Hepatocyte (in vitro differentiated cells): Measurements from ENCODE around the gene HBE1. TPM values are rescaled to one million over a fixed set of nuclear protein-coding genes. Genes with fewer than 3 reads are reported as not detected.
A peak's percentile ranks its signal among the peaks of the same experiment; 100 is the strongest.

ENCODE experiments used
- DNase-seq: peaks from one replicate; pipeline ENCODE4 v3.0.0-alpha.2; 2016; ENCODE audit warnings: low spot score
- H2AFZ ChIP-seq: fragments of 200-600 bp; sonication (generic); 2 replicates; pipeline ENCODE4 v1.6.0; 2016; ENCODE audit warnings: antibody characterized with exemption, mild to moderate bottlenecking
- H3K27ac ChIP-seq: fragments of 200-600 bp; sonication (generic); 2 replicates; pipeline ENCODE4 v1.5.1; 2016; ENCODE audit warnings: mild to moderate bottlenecking
- H3K27me3 ChIP-seq: fragments of 200-600 bp; sonication (generic); 2 replicates; pipeline ENCODE4 v1.6.1; 2016
- H3K36me3 ChIP-seq: fragments of 200-600 bp; sonication (generic); replicated peaks from 2 replicates; pipeline ENCODE4 v1.5.1; 2016; ENCODE audit warnings: low read depth; ENCODE audit not compliant: insufficient read depth
- H3K4me1 ChIP-seq: fragments of 200-600 bp; sonication (generic); 2 replicates; pipeline ENCODE4 v1.5.1; 2016; ENCODE audit warnings: mild to moderate bottlenecking, moderate library complexity; ENCODE audit not compliant: insufficient read depth
- H3K4me2 ChIP-seq: fragments of 200-600 bp; sonication (generic); 2 replicates; pipeline ENCODE4 v1.6.0; 2016
- H3K4me3 ChIP-seq: fragments of 200-600 bp; sonication (generic); 2 replicates; pipeline ENCODE4 v1.5.1; 2016; ENCODE audit warnings: mild to moderate bottlenecking
- H3K79me2 ChIP-seq: fragments of 200-600 bp; sonication (generic); 2 replicates; pipeline ENCODE4 v1.6.0; 2017; ENCODE audit warnings: mild to moderate bottlenecking
- H3K9me2 ChIP-seq: fragments of 200-600 bp; sonication (generic); replicated peaks from 2 replicates; pipeline ENCODE4 v1.6.0; 2017; ENCODE audit warnings: mild to moderate bottlenecking; ENCODE audit not compliant: insufficient read depth
- H3K9me3 ChIP-seq: fragments of 200-600 bp; sonication (generic); 2 replicates; pipeline ENCODE4 v1.5.1; 2016; ENCODE audit warnings: low read depth, mild to moderate bottlenecking
- H4K20me1 ChIP-seq: fragments of 200-600 bp; sonication (generic); 2 replicates; pipeline ENCODE4 v1.6.0; 2016; ENCODE audit warnings: mild to moderate bottlenecking; ENCODE audit not compliant: insufficient read depth, poor library complexity, severe bottlenecking
- EZH2 ChIP-seq: fragments of 200-600 bp; sonication (generic); IDR thresholded peaks from 2 replicates; pipeline ENCODE4 v1.6.1; 2016; ENCODE audit warnings: antibody characterized with exemption, mild to moderate bottlenecking, borderline replicate concordance
- EZH2phosphoT487 ChIP-seq: fragments of 200-600 bp; sonication (generic); IDR thresholded peaks from one replicate; pipeline ENCODE4 v1.6.1; 2018; ENCODE audit warnings: antibody characterized with exemption, mild to moderate bottlenecking, low read depth, moderate library complexity; ENCODE audit not compliant: unreplicated experiment, severe bottlenecking
- WGBS: methylation state at CpG from one replicate; pipeline ENCODE4 v1.1.6; 2016; ENCODE audit warnings: low lambda C conversion rate; ENCODE audit errors: missing lambda C conversion rate; 5-methylcytosine and 5-hydroxymethylcytosine counted together
- polyA plus RNA-seq: library from polyadenylated mRNA; unstranded; fragments of >200 nt; fragmentation: Nextera tagmentation; extraction: Ambion mirVana; gene quantifications from 2 replicates; pipeline ENCODE4 v1.2.1, GENCODE V29; 2016
- total RNA-seq: library from RNA; depleted of rRNA; stranded (reverse); fragments of >200 nt; gene quantifications from 2 replicates; pipeline ENCODE4 v1.2.3, GENCODE V29; 2014
- TF ChIP-seq, protein P1 (sequence below): fragments of 200-600 bp; sonication (generic); IDR thresholded peaks from 2 replicates; pipeline ENCODE4 v1.5.1; 2016; ENCODE audit warnings: antibody characterized with exemption, mild to moderate bottlenecking; ENCODE audit not compliant: poor library complexity

Gene HBE1
- total and polyA plus RNA-seq, 2 experiments from 2014 or later = 0.25 to 1.1 TPM

- no peak overlapping the region for H3K27ac ChIP-seq
These were observed 18.6 kb upstream of the HBE1 start for GRCh38 chr11:5288108-5288905.

GRCh38 chr11:5286901-5287300, 17.2 kb upstream of the HBE1 start:
- H3K79me2 ChIP-seq = no peaks in the 10 kb centered on the region
- H3K36me3 ChIP-seq = no peaks in the 10 kb centered on the region
- H3K4me2 ChIP-seq = no peak overlapping the region
- H3K4me3 ChIP-seq = no peak overlapping the region
- no peak overlapping the region for H3K27ac ChIP-seq
- no peaks in the 10 kb centered on the region for H3K9me3 ChIP-seq
- TF ChIP-seq EZH2 = no peak
- no peak for TF ChIP-seq EZH2phosphoT487
- TF ChIP-seq, protein P1, sequence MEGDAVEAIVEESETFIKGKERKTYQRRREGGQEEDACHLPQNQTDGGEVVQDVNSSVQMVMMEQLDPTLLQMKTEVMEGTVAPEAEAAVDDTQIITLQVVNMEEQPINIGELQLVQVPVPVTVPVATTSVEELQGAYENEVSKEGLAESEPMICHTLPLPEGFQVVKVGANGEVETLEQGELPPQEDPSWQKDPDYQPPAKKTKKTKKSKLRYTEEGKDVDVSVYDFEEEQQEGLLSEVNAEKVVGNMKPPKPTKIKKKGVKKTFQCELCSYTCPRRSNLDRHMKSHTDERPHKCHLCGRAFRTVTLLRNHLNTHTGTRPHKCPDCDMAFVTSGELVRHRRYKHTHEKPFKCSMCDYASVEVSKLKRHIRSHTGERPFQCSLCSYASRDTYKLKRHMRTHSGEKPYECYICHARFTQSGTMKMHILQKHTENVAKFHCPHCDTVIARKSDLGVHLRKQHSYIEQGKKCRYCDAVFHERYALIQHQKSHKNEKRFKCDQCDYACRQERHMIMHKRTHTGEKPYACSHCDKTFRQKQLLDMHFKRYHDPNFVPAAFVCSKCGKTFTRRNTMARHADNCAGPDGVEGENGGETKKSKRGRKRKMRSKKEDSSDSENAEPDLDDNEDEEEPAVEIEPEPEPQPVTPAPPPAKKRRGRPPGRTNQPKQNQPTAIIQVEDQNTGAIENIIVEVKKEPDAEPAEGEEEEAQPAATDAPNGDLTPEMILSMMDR = no peak
- no peaks in the 10 kb centered on the region for H3K4me1 ChIP-seq
- H2AFZ ChIP-seq = no peak overlapping the region
- no peaks in the 10 kb centered on the region for H3K9me2 ChIP-seq
- H4K20me1 ChIP-seq = no peaks in the 10 kb centered on the region
- no peaks in the 10 kb centered on the region for H3K27me3 ChIP-seq
- 72% methylated on average over 3 of the region's 3 CpGs for WGBS
- no peak for DNase-seq

More at GRCh38 chr11:5288108-5288905, 18.6 kb upstream of the HBE1 start:
- H3K36me3 ChIP-seq = no peaks in the 10 kb centered on the region
- no peak overlapping the region for H3K4me2 ChIP-seq
- peak; percentile 11 for DNase-seq
- no peaks in the 10 kb centered on the region for H3K79me2 ChIP-seq
- H2AFZ ChIP-seq = no peak overlapping the region
- H3K4me3 ChIP-seq = no peak overlapping the region
- no peaks in the 10 kb centered on the region for H4K20me1 ChIP-seq
- TF ChIP-seq EZH2 (no peak), EZH2phosphoT487 (no peak)
- TF ChIP-seq, protein P1 = no peak
- H3K9me2 ChIP-seq = no peaks in the 10 kb centered on the region
- no peaks in the 10 kb centered on the region for H3K9me3 ChIP-seq
- 76% methylated on average over 7 of the region's 7 CpGs for WGBS
- no peaks in the 10 kb centered on the region for H3K4me1 ChIP-seq
- H3K27me3 ChIP-seq = no peaks in the 10 kb centered on the region

DNA sequence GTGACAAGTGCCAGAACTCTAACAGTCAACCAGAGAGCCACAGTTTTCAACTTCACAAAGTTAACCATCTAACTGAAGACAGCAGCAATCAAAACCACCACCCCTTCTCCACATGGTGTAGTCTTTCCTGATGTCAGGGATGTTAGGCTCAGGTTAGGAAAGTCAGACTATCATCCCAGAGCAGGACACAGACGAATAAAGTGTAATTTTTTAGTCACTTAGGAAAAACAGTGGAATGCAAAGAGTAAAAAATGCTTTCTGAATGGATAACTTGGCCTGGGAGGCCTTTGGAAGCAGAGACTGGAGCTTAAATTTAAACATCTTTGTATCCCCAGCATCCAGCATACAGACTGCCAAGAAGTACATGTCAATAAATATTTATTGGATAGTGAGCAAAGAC, 16.6 kb upstream of the HBE1 start:
- H4K20me1 ChIP-seq = no peaks in the 10 kb centered on the region
- no peaks in the 10 kb centered on the region for H3K9me2 ChIP-seq
- TF ChIP-seq EZH2 (no peak), EZH2phosphoT487 (no peak)
- TF ChIP-seq, protein P1 = no peak
- no peak overlapping the region for H3K4me3 ChIP-seq
- no peaks in the 10 kb centered on the region for H3K36me3 ChIP-seq
- H3K9me3 ChIP-seq = no peaks in the 10 kb centered on the region
- no peaks in the 10 kb centered on the region for H3K79me2 ChIP-seq
- 75% methylated on average over 1 of the region's 1 CpG for WGBS
- no peaks in the 10 kb centered on the region for H3K4me1 ChIP-seq
- DNase-seq = no peak
- no peak overlapping the region for H3K27ac ChIP-seq
- H2AFZ ChIP-seq = no peak overlapping the region
- no peaks in the 10 kb centered on the region for H3K27me3 ChIP-seq
- no peak overlapping the region for H3K4me2 ChIP-seq
